GM12878 (cell line): ENCODE data around the gene ERVMER34-1. TPM values are rescaled to one million over a fixed set of nuclear protein-coding genes. Genes with fewer than 3 reads are reported as not detected.
A peak's percentile ranks its signal among the peaks of the same experiment; 100 is the strongest.

Source experiments
- ATAC-seq: fragments of 200-7000 bp; cut with Tn5 transposase; 3 replicates; pipeline ENCODE4 v1.9.1; 2020; ENCODE audit warnings: mild to moderate bottlenecking, moderate library complexity
- BruUV-seq: library from RNA; stranded (reverse); fragments of 400-500 nt; replicated peaks from 2 replicates; lab custom pipeline; 2021; lab: Mats Ljungman, UMichigan
- CTCF ChIA-PET: fragments of 300-600 bp; sonication (Branson Sonifier 250); formaldehyde crosslinking; extraction: SDS; loops from one replicate; lab custom pipeline; 2021; ENCODE audit warnings: inconsistent platforms; lab: Yijun Ruan, JAX
- POLR2A ChIA-PET: fragments of 350-600 bp; formaldehyde crosslinking; extraction: SDS; loops from one replicate; lab custom pipeline; 2021; ENCODE audit warnings: inconsistent platforms; lab: Charles Lee
- RAD21 ChIA-PET: fragments of 300-600 bp; sonication (Branson Sonifier 250); formaldehyde crosslinking; loops from one replicate; lab custom pipeline; 2023; ENCODE audit warnings: antibody characterized with exemption; ENCODE audit not compliant: unreplicated experiment; lab: Charles Lee
- SMC1A ChIA-PET: fragments of 300-600 bp; sonication (Branson Sonifier 250); formaldehyde crosslinking; loops from one replicate; lab custom pipeline; 2023; ENCODE audit not compliant: unreplicated experiment, uncharacterized antibody; lab: Charles Lee
- DNase-seq: peaks from one replicate; pipeline ENCODE4 v3.0.0-alpha.2; 2011; ENCODE audit warnings: low read depth, low spot score
- FAIRE-seq: peaks from 3 replicates; lab custom pipeline; 2011; peaks lifted over from hg19 to GRCh38; lab: Jason Lieb, UNC
- H2AFZ ChIP-seq: 2 replicates; pipeline ENCODE4 v1.6.0; 2011; ENCODE audit warnings: low read depth, low read length, control low read depth; ENCODE audit not compliant: control insufficient read depth
- H3K27ac ChIP-seq: 2 replicates; pipeline ENCODE4 v1.5.1; 2011; ENCODE audit warnings: control low read depth; ENCODE audit not compliant: control insufficient read depth, insufficient read depth
- H3K27me3 ChIP-seq, 2 experiments: replicated peaks in 1 of 2; 2 replicates each; pipeline versions ENCODE4 v1.6.0 to v1.6.1; 2011; ENCODE audit warnings: low read length in 1 of 2; ENCODE audit not compliant: control insufficient read depth in 2 of 2, insufficient read depth in 2 of 2
- H3K36me3 ChIP-seq, 2 experiments: 2 replicates each; pipeline ENCODE4 v1.5.1; 2011; ENCODE audit warnings: low read length in 1 of 2; ENCODE audit not compliant: control insufficient read depth in 2 of 2, insufficient read depth in 2 of 2
- H3K4me1 ChIP-seq: 2 replicates; pipeline ENCODE4 v1.6.1; 2011; ENCODE audit warnings: mild to moderate bottlenecking, low read length, moderate library complexity, mixed read lengths; ENCODE audit not compliant: control insufficient read depth, insufficient read depth
- H3K4me2 ChIP-seq: 2 replicates; pipeline ENCODE4 v1.6.0; 2011; ENCODE audit warnings: control low read depth; ENCODE audit not compliant: control insufficient read depth, insufficient read depth
- H3K4me3 ChIP-seq: fragments of 200-600 bp; sonication (generic); 2 replicates; pipeline ENCODE4 v1.5.1; 2016
- H3K79me2 ChIP-seq: 2 replicates; pipeline ENCODE4 v1.6.0; 2011; ENCODE audit warnings: low read length; ENCODE audit not compliant: control insufficient read depth, insufficient read depth
- H3K9ac ChIP-seq: 2 replicates; pipeline ENCODE4 v1.8.0; 2011; ENCODE audit warnings: low read length, control low read depth, mixed read lengths; ENCODE audit not compliant: control insufficient read depth, insufficient read depth
- H3K9me3 ChIP-seq: replicated peaks from 3 replicates; pipeline ENCODE4 v1.5.1; 2011; ENCODE audit warnings: mild to moderate bottlenecking, low read length; ENCODE audit not compliant: control insufficient read depth, insufficient read depth
- H4K20me1 ChIP-seq: 2 replicates; pipeline ENCODE4 v1.6.0; 2011; ENCODE audit not compliant: control insufficient read depth, insufficient read depth
- ATF3 ChIP-seq: IDR thresholded peaks from 2 replicates; pipeline ENCODE4 v1.6.1; 2011; ENCODE audit warnings: low read depth, mild to moderate bottlenecking, low read length, moderate library complexity, borderline replicate concordance; ENCODE audit errors: extremely low read depth
- BACH1 ChIP-seq: fragments of 450-650 bp; IDR thresholded peaks from 2 replicates; pipeline ENCODE4 v1.6.1; 2017; ENCODE audit warnings: mild to moderate bottlenecking, borderline replicate concordance
- KLF5 ChIP-seq: fragments of 450-650 bp; IDR thresholded peaks from 2 replicates; pipeline ENCODE4 v1.6.1; 2014; ENCODE audit warnings: mild to moderate bottlenecking; ENCODE audit not compliant: partially characterized antibody
- PML ChIP-seq: IDR thresholded peaks from 2 replicates; pipeline ENCODE4 v1.6.1; 2012; ENCODE audit warnings: low read length, inconsistent platforms
- RELB ChIP-seq: fragments of 450-650 bp; IDR thresholded peaks from 2 replicates; pipeline ENCODE4 v1.6.1; 2017; ENCODE audit warnings: low read depth, mild to moderate bottlenecking, moderate library complexity
- SMAD1 ChIP-seq: fragments of 450-650 bp; IDR thresholded peaks from 2 replicates; pipeline ENCODE4 v1.6.1; 2018; ENCODE audit warnings: mild to moderate bottlenecking, low read depth; ENCODE audit not compliant: partially characterized antibody
- ZNF622 ChIP-seq: fragments of 450-650 bp; IDR thresholded peaks from 2 replicates; pipeline ENCODE4 v1.6.1; 2017; ENCODE audit warnings: mild to moderate bottlenecking, inconsistent platforms
- ZNF687 ChIP-seq: fragments of 450-650 bp; IDR thresholded peaks from 2 replicates; pipeline ENCODE4 v1.6.1; 2017; ENCODE audit warnings: mild to moderate bottlenecking, moderate library complexity
- WGBS: methylation state at CpG from one replicate; pipeline ENCODE4 v1.1.6; 2016; ENCODE audit warnings: low lambda C conversion rate; ENCODE audit not compliant: insufficient replicate concordance, insufficient coverage; ENCODE audit errors: missing lambda C conversion rate; 5-methylcytosine and 5-hydroxymethylcytosine counted together
- in situ Hi-C: fragments of 300-500 bp; cut with MboI; formaldehyde crosslinking; loops from 9 replicates; pipeline ENCODE4 v1.14.3; 2018; ENCODE audit warnings: mixed read lengths
- intact Hi-C: fragments of 100-400 bp; cut with micrococcal nuclease; formaldehyde crosslinking; loops from one replicate; pipeline ENCODE4 v1.14.2; 2022; ENCODE audit not compliant: unreplicated experiment
- polyA plus RNA-seq, 11 experiments: library from polyadenylated mRNA; depleted of rRNA in 4 of 11; unstranded in 6 of 11; stranded (reverse) in 5 of 11; fragments of >200 nt; fragmentation: Nextera tagmentation in 4 of 11; fragmentation: Illumina TruSeq in 1 of 11; extraction: Ambion mirVana in 4 of 11; extraction: Trizol in 1 of 11; gene quantifications; 1 replicate in 1 of 11; 2 replicates in 10 of 11; pipeline versions ENCODE4 v1.2.1 to v1.2.3, GENCODE V29; 2011 to 2016; ENCODE audit warnings: inconsistent platforms in 2 of 11, missing spikeins in 2 of 11, low read depth in 1 of 11
- total RNA-seq, 4 experiments: library from RNA; depleted of rRNA in 3 of 4; stranded (reverse); fragments of >200 nt in 3 of 4; fragmentation: Illumina TruSeq in 1 of 4; extraction: Trizol in 1 of 4; gene quantifications; 2 replicates each; pipeline versions ENCODE4 v1.2.1 to v1.2.3, GENCODE V29; 2013 to 2021

The ERVMER34-1 gene
- total and polyA plus RNA-seq, 10 of the 15 experiments (the other 5 are each of a cell fraction or from before 2014, with no cell fraction given) = not detected

- TF ChIP-seq ZNF687 (peak; percentile 69), PML (peak; percentile 27; the same call in 1 of the 2 replicates), RELB (no peak)
- TF ChIP-seq, all 136 proteins: peak for 7
Observed at GRCh38 chr4:52714597-52715254, 36.5 kb downstream of the ERVMER34-1 start (continued).

- H3K36me3 ChIP-seq = peaks cover 7 to 34% of the 10 kb centered on the region in 2 experiments
- no TSS peak for BruUV-seq
- TF ChIP-seq RELB (no peak), SMAD1 (no peak), ATF3 (no peak), KLF5 (no peak), ZNF622 (no peak), BACH1 (0 out of 2 replicates have a peak, but pooled peaks have one; percentile 16)
Observed at GRCh38 chr4:52713456-52713937, 37.7 kb downstream of the ERVMER34-1 start.

More at GRCh38 chr4:52713456-52713937, 37.7 kb downstream of the ERVMER34-1 start:
- Histone ChIP-seq H3K4me2 (peak overlapping the region; percentile 99), H3K4me3 (peak overlapping the region; percentile 93), H3K79me2 (peaks cover 39% of the 10 kb centered on the region), H3K27me3 (no peaks in the 10 kb centered on the region), H3K4me1 (peaks cover 38% of the 10 kb centered on the region), H3K9ac (peak overlapping the region; percentile 98), H3K9me3 (no peaks in the 10 kb centered on the region), H4K20me1 (peaks cover 3% of the 10 kb centered on the region; the same call in 1 of the 2 replicates), H2AFZ (no peak overlapping the region), H3K27ac (peak overlapping the region; percentile 93)
- FAIRE-seq (no peak), ATAC-seq (peak; percentile 7; the same call in 2 of the 3 replicates), DNase-seq (no peak)
- ChIA-PET SMC1A (interaction anchor here (1.4 to 1.5 kb wide), 3 partner anchors 9 to 73 kb away, joined by 4 to 10 read pairs (median 8); no protein-coding TSS in a partner anchor), CTCF (interaction anchor here (1.6 kb wide), 1 partner anchor 198 kb away, joined by 4 read pairs; no protein-coding TSS in a partner anchor), RAD21 (interaction anchor here (0.9 to 3.6 kb wide), 3 partner anchors 9 to 56 kb away, joined by 3 to 25 read pairs (median 3); no protein-coding TSS in a partner anchor), POLR2A (interaction anchor here (0.6 to 2.9 kb wide), 5 partner anchors 9 to 55 kb away, joined by 3 to 56 read pairs (median 9); partner anchors contain the start of gene USP46)
- intact Hi-C loops = loop anchor here (5.0 to 10.0 kb wide), 3 partner anchors 56 to 1351 kb away; partner anchors contain the start of genes CHIC2 and USP46
- under 1% methylated on average over 12 of the region's 12 CpGs for WGBS
- in situ Hi-C loops = loop anchor here (25.0 kb wide), 1 partner anchor 649 kb away; the partner anchor contains the start of gene SCFD2
